SIG-M5 treated with dmso at 0.1 percent for 504 hours (cell line): ENCODE data around the gene MAP1LC3B.
"Not testable (repeated sequence)": the region's sequence is repeated elsewhere in the genome, so short reads cannot be mapped to it uniquely, and the experiment has no call there.

Experiments used
- DNase-seq: peaks from one replicate; lab custom pipeline; 2025; ENCODE audit not compliant: unreplicated experiment; lab: John Stamatoyannopoulos, UW

Gene MAP1LC3B

DNA sequence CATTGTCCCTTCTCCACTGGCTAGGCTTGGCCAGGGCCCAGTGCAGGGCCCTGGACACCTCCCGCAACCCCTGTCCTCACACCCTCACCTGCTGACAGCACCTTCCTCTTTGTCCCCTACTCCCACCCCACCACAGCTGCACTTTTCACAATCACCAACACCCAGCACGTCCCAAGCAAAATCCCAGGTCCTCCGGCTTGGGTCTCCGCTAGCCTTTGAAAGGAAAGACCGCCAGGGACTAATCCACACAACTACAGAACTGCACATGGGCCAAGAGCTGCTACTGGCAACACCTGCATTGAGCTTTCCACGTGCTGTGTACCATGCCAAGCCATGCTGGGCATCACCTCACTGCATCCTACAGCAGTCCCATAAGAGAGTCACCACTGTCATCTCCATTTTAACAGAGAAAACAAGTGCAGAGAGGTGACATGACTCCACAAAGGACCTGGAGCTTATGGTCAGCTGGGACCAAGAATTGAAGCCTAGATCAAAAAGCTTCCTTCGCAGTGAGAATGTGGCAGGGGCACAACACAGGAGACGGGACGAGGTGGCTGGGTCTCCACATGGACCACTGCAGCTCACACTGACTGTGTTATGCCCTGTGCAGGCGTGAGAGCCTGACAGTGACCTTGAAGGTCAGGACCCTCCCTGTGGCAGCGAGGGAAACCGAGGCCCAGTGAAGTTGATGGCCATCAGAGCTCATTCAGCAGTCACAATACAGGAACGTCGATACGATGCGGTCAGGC lies 31.1 kb upstream of the MAP1LC3B start:
- DNase-seq: no peak

DNA sequence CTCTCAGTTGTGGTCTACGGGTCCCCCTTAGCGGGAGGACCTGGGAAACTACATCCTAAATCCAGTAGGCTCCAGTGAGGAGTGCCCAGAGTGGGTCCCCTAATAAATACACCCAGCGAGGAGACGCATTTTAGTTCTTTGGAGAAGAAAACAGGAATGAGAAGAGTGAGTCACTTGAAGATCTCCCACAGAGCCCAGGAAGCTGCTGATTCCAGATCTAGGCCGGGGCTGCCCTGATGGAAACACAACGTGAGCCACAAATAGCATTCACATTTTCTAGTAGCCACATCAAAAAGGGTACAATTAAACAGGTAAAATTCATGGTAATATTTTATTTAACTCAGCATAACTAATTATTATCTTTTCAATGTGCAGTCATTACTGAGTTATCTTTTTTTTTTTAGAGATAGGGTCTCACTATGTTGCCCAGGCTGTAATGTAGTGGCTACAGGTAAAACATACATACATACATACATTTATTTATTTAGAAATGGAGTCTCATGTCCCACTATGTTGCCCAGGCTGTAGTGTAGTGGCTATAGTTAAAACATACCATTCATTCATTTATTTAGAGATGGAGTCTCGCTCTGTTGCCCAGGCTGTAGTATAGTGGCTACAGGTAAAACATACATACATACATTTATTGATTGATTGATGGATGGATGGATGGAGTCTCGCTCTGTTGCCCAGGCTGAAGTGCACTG lies 30.1 kb upstream of the MAP1LC3B start:
- DNase-seq: no peak

DNA sequence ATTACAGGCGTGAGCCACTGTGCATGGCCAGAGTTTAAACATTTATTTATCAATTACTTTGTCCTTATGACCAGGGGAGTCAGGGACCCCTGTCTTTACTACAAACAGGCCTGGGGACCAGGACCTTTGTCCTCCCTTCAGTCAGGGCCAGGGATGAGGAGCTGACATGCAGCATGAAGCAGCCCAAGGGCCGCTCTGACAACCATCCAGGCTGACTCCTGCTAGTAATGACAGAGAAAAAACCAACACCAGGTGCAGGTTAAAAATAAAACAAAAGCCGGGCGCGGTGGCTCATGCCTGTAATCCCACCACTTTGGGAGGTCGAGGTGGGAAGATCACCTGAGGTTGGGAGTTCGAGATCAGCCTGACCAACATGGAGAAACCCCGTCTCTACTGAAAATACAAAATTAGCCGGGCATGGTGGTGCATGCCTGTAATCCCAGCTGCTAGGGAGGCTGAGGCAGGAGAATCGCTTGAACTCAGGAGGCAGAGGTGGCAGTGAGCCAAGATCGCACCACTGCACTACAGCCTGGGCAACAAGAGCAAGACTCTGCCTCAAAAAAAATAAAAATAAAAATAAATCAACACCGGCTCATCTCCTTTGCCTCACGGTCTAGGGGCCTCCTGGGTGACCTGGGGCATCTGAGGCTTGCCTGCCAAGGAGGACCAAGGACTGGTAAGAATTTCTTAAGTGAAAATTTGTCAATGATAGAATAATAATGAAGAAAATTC lies 29.1 kb upstream of the MAP1LC3B start:
- DNase-seq: not testable (repeated sequence)

DNA sequence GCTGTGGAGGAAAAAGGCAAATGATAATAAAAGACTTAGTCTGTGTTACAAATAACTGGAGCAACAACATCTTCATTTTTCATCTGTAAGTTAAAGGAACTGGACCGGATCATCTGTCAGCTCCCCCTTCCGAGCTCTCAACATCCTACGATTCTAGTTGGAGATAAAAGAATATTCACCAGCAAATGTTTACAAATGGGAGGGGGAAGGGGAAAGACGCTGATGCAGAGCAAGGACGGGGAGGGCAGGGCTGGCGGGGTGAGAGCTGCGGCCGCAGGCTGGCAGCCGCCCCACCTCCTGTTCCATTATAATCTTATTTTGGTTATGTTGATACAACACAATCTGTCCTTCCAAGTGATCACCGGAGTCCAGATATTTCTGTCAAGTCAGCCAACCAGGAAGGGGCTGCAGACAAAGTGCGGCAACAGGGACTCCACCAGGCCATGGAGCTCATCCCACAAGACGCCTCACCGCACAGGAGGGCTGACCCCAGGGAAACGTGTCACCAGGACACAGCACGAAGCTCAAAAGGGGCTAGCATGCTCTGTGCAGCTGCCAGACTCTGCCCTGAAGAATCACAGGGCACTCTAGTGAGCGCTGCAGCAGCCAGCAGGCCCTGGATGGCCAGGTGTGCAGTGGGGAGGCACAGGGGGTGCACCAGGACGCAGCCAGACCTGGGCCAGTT lies 28.2 kb upstream of the MAP1LC3B start:
- DNase-seq: no peak

GRCh38 chr16:87365021-87365713 lies 27.0 kb upstream of the MAP1LC3B start:
- no peak for DNase-seq

DNA sequence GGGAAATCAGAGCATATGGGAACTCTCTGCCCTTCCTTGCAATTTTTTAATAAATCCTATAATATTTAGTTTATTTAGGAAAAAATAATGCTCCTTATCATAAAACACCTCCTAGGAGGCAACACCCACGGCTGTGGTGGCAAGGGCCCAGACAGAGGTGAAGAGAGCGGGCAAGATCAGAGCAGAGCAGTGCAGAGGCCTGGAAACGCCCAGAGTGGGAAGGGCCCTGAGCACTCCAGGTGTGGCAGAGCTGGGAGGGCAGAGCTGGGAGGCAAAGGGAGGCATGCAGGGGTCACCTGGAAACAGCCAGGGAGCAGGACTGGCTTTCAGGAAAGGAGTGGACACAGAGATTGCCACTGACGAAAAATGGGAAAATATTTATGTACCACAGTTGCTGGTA lies 25.8 kb upstream of the MAP1LC3B start:
- no peak for DNase-seq

DNA sequence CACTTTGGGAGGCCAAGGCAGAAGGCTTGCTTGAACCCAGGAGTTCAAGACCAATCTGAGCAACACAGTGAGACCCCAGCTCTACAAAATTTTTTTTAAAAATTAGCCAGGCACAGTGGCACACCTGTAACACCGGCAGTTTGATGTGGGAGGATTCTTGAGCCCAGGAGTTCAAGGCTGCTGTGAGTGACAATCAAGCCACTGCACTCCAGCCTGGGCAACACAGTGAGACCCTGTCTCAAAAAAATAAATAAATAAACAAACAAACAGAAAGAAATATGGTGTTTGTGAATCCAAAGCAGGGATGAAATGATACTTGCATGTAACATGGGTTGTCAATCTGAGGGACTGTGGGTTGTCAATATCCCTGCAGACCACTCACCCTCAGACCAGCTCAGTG lies 25.2 kb upstream of the MAP1LC3B start:
- DNase-seq: no peak

DNA sequence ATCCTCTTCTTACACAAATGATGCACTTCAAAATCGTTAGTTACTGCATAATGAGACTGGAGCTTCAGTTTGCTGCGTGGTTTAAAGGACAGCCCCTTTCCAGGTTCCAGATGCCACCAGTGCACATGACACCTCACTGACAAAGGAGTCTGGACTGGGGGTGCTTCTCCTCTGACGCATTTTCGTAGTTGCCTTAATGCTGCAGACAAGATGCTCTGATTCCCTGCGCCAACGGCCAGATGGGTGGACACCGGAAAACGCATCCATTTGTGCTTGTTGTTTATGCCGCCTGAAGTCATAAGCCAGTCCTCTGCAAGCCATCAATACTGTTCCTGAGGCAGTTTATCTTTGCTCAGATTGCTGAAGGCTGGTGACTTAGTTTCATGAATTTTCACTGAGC lies 24.6 kb upstream of the MAP1LC3B start:
- no peak for DNase-seq

DNA sequence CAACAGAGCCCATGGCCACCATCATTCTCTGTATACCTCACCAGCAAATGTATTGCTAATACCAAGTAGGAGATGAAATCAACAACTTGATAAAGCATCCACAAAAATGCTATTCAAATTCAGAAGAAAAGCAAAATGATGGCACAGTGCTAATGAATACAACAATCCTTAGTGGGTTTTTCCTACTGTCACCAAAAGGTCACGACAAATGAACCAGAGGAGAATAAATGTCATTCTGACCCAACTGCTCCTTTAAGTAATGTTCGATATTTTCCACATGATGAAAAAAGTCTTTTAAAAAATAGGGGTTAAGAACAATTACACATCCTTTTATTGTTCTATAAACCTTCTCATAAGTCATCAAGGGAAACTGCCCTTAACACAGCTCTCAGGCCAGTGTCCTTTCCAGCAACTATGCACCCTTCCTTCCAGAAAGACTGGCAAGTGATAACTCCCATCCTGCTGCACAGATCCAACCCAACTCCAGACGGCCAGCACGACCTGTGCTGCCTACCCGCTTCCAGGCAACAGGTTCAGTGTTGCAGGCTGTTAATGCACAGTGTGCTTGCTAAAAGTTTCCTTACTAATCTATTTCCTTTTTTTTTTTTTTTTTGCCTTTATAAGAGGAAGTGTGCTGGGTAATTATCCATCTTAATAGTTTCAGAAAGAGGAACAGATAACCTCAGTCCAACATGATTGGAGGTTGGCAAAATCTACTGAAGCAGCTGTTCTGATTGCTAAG lies 23.9 kb upstream of the MAP1LC3B start:
- DNase-seq: peak; percentile 51

GRCh38 chr16:87369117-87369765 lies 22.9 kb upstream of the MAP1LC3B start:
- DNase-seq: no peak

GRCh38 chr16:87369796-87370719 lies 22.1 kb upstream of the MAP1LC3B start:
- DNase-seq: no peak

DNA sequence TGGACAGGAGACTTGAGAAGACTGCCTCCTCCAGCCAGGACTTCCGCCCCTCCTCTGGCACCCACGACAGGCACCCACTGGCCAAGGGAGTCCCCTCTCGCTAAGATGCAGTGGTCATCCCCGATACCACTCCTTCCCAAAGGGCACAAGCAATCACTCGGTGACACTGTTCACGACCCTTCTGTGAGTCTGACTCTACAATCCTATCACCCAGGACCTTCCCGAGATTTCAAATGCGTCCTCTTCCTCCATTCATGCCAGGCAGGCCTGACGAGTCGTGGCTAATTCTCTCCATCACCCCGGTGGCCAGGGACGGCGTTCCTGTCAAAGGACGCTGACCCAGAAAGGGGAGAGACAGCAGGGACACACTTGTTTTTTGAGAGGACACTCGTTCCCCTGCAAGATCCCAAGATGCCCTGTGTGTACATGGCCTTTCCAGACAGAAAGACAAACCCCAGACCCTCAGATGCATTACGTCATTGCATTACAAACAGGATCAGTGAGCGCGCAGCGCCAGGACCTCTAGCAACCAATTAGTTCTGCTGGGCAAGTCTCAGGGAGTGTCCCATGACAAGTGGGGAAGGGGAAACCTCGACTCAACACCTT lies 20.8 kb upstream of the MAP1LC3B start:
- DNase-seq: no peak

DNA sequence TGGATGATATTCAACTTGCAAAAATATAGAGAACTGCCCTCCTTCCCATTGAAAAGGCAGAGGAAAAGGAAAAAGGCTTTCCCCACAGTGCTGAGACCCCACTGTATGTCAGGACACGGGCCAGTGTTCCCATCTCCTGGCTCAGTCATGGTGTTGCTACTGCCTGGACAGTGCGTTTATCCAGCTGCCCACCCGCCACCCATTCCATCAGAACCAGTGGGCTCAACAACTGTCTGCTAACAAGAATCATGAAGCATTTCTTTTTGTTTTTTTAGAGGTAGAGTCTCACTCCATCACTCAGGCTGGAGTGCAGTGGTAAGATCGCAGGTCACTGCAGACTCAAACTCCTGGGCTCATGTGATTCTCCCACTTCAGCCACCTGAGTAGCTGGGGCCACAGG lies 19.8 kb upstream of the MAP1LC3B start:
- no peak for DNase-seq

DNA sequence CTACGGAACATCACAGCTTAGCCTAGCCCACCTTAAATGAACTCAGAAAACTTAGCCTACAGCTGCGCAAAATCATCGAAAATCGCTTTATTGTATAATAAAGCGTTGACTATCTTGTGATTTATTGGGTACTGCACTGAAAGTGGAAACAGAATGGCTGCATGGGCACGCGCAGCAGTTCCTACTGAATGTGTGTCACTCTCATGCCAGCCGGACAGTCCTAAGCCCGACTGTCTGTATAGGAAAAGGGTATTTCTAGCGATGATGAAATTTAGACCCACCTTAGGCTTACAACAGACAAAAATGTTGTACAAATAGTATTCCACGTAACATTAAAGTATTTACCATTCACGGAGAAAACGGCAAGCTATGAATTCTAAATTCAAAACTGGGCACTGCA lies 17.8 kb upstream of the MAP1LC3B start:
- no peak for DNase-seq

GRCh38 chr16:87375426-87376135 lies 16.6 kb upstream of the MAP1LC3B start:
- no peak for DNase-seq

DNA sequence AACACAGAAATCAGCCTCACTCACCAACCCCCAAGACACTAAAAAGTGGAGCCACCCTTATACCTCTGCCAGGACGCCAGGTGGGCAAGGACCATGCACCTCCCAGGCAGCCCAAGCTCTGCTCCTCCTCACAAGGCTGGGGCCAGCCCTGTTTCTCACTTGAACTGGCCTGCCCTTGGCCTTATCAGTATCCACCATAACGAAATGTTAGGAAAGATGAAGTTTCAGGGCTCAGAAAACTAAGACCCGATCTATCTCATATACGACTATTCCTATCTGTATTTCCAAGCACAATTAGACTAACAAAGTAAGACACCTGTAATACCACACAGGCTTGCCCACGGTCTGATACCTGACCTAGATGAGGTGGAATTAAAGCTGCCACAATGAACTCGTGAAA lies 15.5 kb upstream of the MAP1LC3B start:
- no peak for DNase-seq

- DNase-seq: not testable (repeated sequence)
Measured at GRCh38 chr16:87379312-87379752, 12.8 kb upstream of the MAP1LC3B start.
